Inflammatory macrophage (primary cell): ENCODE measurements around the gene IMPG2.
"Not testable (repeated sequence)": the region's sequence is repeated elsewhere in the genome, so short reads cannot be mapped to it uniquely, and the experiment has no call there.

Source experiments
- DNase-seq, 2 donors: peaks; one replicate each; pipeline ENCODE4 v3.0.0-alpha.2; 2020 to 2022
- total RNA-seq, 18 experiments: gene quantifications; one replicate each; lab custom pipeline; 2026; ENCODE audit warnings: mixed read lengths in 6 of 18, inconsistent platforms in 2 of 18; lab: John Stamatoyannopoulos, UW

Gene IMPG2
- total RNA-seq = 0.07 to 0.97 (median 0.46) reads per million in 18 experiments

GRCh38 chr3:101320475-101320874 is at the start of gene IMPG2:
Gene IMPG2, minus strand, starts transcription at chr3:101320575. Its CDS starts 203 bp downstream, at chr3:101320372.
- DNase-seq = no peak

DNA sequence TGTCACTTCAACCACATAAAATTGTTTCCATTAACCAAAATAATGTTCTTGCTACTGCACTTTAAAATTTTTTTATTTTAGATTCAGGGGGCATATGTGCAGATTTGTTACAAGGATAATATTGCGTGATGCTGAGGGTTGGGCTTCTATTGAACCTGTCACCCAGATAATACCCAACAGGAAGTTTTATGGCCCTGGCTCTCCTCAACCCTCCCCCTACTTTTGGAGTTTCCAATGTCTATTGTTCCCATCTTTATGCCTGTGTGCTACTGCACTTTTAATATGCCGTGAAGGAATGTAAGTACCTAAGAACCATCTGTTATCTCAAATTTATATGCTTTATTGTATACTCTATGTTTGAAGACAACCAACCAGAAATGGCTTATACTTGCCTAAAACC is 42.0 kb upstream of the IMPG2 start:
- DNase-seq = no peak

GRCh38 chr3:101351829-101352228 is 31.5 kb upstream of the IMPG2 start:
- DNase-seq = no peak

GRCh38 chr3:101340591-101340990 is 20.2 kb upstream of the IMPG2 start:
- DNase-seq = no peak

GRCh38 chr3:101333883-101334282 is 13.5 kb upstream of the IMPG2 start:
- no peak for DNase-seq

GRCh38 chr3:101329016-101329673 is 8.8 kb upstream of the IMPG2 start:
- DNase-seq = no peak

DNA sequence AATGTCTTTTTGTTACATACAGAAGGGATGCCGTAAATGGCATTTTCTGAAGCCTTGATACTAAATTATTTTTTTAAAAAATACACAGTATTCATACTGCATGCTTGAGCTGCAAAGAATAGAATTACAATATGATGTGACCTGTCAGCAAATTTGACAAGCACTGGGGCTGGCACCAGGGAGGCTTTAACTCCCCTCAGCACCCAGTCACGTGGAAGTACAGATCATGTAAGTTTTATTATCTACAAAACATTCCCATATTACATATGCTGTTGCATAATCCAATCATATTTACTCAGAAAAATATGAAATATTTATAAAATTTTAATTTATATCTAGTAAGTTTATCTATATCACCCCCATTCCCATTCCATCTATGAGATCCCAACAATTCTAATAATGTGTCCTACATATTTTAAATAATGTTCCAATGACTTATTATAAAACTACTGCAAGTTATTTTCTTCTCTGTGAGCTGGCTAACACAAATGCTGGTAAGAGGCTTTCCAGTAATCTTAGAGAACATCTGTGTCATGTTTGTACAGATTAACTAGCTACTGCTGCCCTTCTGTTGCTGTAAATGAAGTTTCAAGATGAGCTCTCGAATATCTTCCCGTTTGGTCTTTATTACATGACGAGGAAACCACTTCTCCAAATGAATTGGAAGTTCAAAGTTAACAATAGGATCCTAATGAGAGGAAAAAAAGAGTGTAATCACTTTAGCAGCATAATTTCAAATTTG is 5.2 kb upstream of the IMPG2 start:
- no peak for DNase-seq

GRCh38 chr3:101319531-101319930 is 844 bp downstream of the IMPG2 start:
- DNase-seq = no peak

DNA sequence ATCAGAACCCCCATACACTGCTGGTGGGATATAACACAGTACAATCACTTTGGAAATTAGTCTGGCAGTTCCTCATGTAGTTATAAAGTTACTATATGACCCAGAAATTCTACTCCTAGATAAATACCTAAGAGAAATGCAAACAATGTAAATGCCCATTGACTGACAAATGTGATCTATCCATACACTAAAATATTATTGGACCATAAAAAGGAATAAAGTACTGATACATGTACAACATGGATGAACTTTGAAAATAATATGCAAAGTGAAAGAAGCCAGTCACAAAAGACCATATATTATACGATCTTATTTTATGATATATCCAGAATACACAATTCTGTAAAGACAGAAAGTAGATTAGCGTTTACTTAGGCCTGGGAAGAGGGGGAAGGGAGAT is 7.8 kb downstream of the IMPG2 start:
- no peak for DNase-seq

DNA sequence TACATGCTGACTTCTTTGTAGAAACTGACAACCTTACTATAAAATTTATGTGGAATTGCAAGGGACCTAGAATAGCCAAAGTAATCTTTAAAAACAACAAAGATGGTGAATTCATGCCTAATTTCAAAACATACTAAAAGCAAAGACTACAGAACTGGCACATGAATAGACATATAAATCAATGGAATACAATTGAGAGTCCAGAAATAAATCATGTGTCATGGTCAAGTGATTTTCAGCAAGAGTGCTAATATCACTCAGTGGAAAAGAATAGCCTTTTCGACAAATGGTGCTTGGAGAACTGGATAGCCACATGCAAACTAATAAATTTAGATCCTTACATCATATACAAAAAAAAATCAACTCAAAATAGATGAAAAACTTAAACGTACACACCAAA is 8.7 kb downstream of the IMPG2 start:
- DNase-seq = no peak

DNA sequence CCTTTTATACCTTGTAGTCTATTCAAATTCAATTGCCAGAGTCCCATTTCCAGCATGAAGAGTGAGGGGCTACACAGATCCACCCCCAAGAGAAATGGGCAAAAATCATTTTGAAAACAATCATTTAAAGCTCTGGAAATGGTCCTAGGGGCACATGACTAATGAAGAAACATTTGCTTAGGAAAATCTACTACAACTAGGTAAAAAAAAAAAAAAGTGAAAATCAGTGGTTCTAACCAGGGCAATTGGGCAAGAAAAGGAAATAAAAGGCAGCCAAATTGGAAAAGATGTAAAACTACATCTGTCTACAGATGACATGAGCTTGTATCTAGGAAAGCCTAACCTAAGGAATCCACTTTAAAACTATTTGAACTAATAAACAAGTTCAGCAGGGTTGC is 9.4 kb downstream of the IMPG2 start:
- DNase-seq = no peak

GRCh38 chr3:101308147-101308772 is 12.1 kb downstream of the IMPG2 start:
- not testable (repeated sequence) for DNase-seq

DNA sequence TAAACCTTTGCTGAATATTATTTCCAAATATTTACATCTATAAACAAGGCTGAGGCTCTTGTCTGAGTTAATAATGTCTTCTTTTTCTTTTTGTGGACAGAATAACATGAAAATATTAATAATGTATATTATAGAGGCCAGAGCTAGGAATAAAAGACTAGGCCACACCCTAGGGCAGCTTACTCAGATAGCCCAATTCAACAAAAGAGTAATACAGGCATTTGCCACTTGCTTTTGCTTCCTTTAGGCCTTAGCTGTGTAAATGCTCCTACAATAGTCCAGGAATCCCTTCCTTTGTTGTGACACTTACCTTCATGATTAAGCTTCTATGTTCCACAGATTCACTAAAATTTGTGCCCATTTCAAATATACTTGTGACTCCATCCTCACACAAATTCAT is 16.5 kb downstream of the IMPG2 start:
- DNase-seq = no peak

DNA sequence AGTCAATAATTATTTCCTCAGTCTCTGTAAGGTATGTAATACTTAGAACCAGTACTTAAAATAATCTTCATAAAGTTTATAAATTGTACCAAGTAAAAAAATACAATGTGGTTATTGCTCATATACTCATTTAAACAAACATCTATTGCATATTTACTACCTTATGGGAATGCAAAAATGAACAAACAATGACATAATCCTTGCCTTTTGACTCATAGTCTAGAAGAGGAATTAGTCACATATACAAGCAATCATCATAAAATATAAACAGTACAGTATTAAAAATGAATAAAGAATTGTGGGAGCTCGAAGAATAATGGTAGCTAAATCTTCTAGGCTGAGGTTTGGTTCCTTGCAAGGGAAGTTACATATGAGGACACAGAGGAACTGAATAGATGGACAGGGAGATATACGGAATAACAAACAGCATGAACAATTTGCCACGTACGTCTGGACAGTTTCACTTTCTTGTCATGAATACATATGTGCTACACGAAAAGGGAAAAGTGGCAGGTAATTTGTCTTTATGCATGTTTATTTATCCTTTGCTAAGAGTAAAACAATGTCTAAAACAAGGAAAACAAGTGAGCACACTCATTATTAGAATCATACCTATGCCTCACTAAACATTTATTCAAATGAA is 17.2 kb downstream of the IMPG2 start:
- no peak for DNase-seq

DNA sequence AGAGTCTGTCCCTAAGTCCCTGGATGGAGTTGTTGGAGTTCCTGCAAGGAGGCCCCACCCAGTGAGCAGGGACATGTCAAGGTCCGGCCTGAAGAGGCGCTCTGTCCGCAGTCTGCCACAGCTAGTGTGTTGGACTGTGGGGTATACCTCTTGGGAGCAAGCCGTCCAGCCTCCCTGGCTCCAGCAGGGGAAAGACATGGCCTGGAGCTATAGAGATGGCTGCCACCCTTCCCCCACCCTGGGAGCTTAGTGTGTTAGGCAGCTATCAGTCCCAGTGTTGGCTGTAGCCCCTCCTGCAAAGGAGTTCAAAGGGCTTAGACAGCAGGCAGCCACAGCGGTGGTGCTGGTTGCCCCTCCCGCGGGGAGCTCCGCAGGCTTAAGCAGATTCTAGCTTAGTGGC is 20.3 kb downstream of the IMPG2 start:
- DNase-seq = no peak

GRCh38 chr3:101292027-101292426 is 28.3 kb downstream of the IMPG2 start:
- no peak for DNase-seq

DNA sequence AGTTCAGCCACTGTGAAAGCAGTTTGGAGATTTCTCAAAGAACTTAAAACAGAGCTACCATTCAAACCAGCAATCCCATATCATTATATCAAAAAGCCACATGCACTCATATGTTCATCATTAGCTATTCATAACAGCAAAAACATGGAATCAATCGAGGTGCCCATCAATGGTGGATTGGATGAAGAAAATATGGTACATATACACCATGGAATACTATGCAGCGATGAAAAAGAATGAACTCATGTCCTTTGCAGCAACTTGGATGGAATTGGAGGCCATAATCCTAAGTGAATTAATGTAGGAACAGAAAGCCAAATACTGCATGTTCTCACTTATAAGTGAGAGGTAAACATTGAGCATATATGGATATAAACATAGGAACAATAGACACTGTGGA is 32.1 kb downstream of the IMPG2 start:
- no peak for DNase-seq

GRCh38 chr3:101284757-101285156 is 35.6 kb downstream of the IMPG2 start:
- DNase-seq = no peak

DNA sequence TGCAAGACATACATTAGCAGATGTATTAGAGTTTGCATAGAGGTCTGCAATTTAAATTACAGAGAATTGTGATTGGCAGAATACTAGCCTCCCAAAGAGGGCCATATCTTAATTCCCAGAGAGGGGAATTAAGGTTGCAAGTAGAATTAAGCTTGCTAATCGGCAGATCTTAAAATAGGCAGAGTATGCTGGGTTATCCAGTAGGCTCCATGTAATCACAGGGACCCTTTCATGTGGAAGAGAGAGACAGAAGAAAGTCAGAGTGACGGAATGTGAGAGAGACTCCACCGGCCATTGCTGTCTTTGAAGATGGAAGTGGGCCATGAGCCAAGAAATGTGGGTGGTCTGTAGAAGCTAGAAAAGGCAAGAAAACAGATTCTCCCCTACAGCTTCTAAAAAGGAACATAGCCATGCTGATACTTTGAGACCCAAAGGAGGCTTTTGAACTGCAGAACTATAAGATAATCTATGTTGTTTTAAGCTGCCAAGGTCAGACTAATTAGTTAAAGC is 38.8 kb downstream of the IMPG2 start:
- DNase-seq = no peak

DNA sequence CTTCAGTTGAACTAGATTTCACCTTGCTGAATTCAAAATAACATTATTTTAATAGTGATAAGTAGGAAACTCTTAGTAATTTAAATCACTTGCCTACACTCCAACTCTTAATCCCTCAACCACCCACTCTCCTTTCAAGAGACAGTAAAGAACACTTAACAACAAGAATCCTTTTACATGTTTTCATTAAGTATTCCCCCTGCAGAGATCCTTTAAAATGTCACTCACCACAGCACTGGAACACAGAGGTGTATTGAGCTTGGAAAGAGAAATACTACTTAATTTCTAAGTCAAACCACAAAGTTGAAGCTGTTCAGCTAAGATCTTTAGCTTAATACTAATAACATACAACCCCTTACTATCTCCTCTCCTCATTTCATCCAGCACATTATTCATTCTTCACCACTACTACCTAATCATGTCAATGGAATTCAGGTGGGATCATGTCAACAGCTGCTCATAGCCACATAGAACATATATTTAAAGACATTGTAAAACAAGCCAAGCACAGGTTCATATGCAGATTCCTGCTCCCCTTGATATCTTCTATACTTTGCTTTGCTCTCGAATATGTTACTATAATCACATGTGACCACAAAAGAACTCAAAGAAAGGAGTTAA is 40.5 kb downstream of the IMPG2 start:
- no peak for DNase-seq

GRCh38 chr3:101279162-101279561 is 41.2 kb downstream of the IMPG2 start:
- DNase-seq = no peak

DNA sequence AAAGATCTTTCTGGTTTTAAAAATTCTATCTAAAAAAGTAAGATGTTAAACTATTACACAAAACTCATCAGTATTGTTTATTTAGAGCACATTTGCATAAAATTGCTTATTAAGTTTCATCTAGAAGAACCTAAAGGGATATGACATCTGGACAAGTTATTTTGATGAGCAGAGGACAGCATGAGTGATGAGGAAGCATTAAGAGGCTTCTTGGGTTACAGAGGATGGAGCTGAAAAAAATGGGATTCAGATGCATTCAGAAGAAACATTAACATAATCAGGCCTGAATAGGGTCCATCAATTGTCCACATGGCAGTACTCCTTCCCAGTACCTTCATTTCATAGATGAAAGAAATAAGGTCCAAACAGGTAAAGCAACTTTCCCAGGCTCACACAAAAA is 41.6 kb downstream of the IMPG2 start:
- DNase-seq = no peak

DNA sequence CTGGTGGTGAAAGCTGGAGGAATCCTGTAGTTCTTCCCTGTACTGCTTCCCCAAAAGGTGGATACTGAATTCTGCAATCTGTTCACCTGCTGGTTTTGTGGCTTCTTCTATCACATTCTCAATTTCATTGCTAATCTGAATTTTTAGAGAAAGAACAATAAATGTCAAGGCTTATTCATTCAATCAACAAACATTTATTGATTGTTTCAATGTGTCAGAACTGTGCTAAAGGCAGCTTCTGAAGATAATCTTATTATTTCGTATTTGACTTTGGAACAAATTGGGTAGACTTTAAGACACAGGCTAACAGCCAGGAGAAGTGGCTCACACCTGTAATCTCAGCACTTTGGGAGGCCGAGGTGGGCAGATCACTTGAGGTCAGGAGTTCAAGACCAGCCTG is 46.8 kb downstream of the IMPG2 start:
- DNase-seq = no peak
